Natural killer cell (primary cell): ENCODE data around the gene ALG6. TPM values are rescaled to one million over a fixed set of nuclear protein-coding genes. Genes with fewer than 3 reads are reported as not detected.
A peak's percentile ranks its signal among the peaks of the same experiment; 100 is the strongest.

Source experiments
- ATAC-seq, 3 donors: fragments of 150-1000 bp in 2 of 3; fragments of 200-7000 bp in 1 of 3; cut with Tn5 transposase; 1 replicate in 1 of 3; 2 replicates in 2 of 3; pipeline ENCODE4 v1.10.0; 2021; ENCODE audit warnings: mild to moderate bottlenecking in 2 of 3, moderate library complexity in 2 of 3
- DNase-seq, 2 donors: peaks; one replicate each; pipeline versions ENCODE4 v3.0.0 to v3.0.0-alpha.2; 2013 to 2021; ENCODE audit warnings: mixed read lengths in 1 of 2
- H3K27ac ChIP-seq: one replicate; pipeline ENCODE4 v1.5.1; 2013; ENCODE audit warnings: mild to moderate bottlenecking, low read length
- H3K27me3 ChIP-seq: one replicate; pipeline ENCODE4 v1.6.1; 2013; ENCODE audit warnings: low read length; ENCODE audit not compliant: control insufficient read depth, insufficient read depth
- H3K36me3 ChIP-seq: one replicate; pipeline ENCODE4 v1.6.1; 2013; ENCODE audit warnings: low read length; ENCODE audit not compliant: control insufficient read depth, insufficient read depth
- H3K4me1 ChIP-seq: one replicate; pipeline ENCODE4 v1.6.1; 2013; ENCODE audit warnings: low read length; ENCODE audit not compliant: control insufficient read depth, insufficient read depth
- H3K4me3 ChIP-seq: one replicate; pipeline ENCODE4 v1.5.1; 2013; ENCODE audit warnings: low read length
- H3K9me3 ChIP-seq: one replicate; pipeline ENCODE4 v1.6.1; 2013; ENCODE audit warnings: low read length; ENCODE audit not compliant: control insufficient read depth, insufficient read depth
- H3K27ac Mint-ChIP-seq, 2 donors: one replicate each; pipeline ENCODE4 v1.8.0; 2022; ENCODE audit warnings: mild to moderate bottlenecking in 2 of 2, mixed read lengths in 2 of 2, moderate library complexity in 1 of 2
- H3K27me3 Mint-ChIP-seq, 2 donors: one replicate each; pipeline ENCODE4 v1.8.0; 2022; ENCODE audit warnings: low read depth in 2 of 2, mixed read lengths in 2 of 2
- H3K36me3 Mint-ChIP-seq: one replicate; pipeline ENCODE4 v1.8.0; 2022; ENCODE audit warnings: mixed read lengths
- H3K4me1 Mint-ChIP-seq, 2 donors: one replicate each; pipeline ENCODE4 v1.8.0; 2022; ENCODE audit warnings: mixed read lengths in 2 of 2
- H3K4me3 Mint-ChIP-seq: one replicate; pipeline ENCODE4 v1.8.0; 2022; ENCODE audit warnings: mild to moderate bottlenecking, moderate library complexity, mixed read lengths
- H3K9me3 Mint-ChIP-seq, 2 donors: one replicate each; pipeline ENCODE4 v1.8.0; 2022; ENCODE audit warnings: mixed read lengths in 2 of 2
- CTCF ChIP-seq: fragments of 200-600 bp; IDR thresholded peaks from one replicate; pipeline ENCODE4 v1.8.0; 2022; ENCODE audit warnings: antibody characterized with exemption
- WGBS: methylation state at CpG from one replicate; pipeline ENCODE4 v1.1.7; 2013; ENCODE audit warnings: missing lambda C conversion rate; ENCODE audit not compliant: insufficient coverage; 5-methylcytosine and 5-hydroxymethylcytosine counted together
- intact Hi-C: fragments of 100-400 bp; cut with micrococcal nuclease; formaldehyde crosslinking; loops from one replicate; pipeline ENCODE4 v1.14.2; 2022
- total RNA-seq, 4 donors: library from RNA; stranded (reverse); fragments of 120-200 nt in 1 of 4; gene quantifications; one replicate each; pipeline versions ENCODE4 v1.2.3 to v1.2.4, GENCODE V29; 2013 to 2022

The ALG6 gene
- total RNA-seq, 3 donors from 2014 or later (not counting 1 experiment from before 2014, with no cell fraction given): 21.3 to 28.0 (median 23.4) TPM

- intact Hi-C loops: no loop called here
- Mint-ChIP-seq H3K27ac (no peak overlapping the region), H3K9me3 (no peaks in the 10 kb centered on the region), H3K36me3 (no peaks in the 10 kb centered on the region), H3K4me1 (peaks cover 6 to 7% of the 10 kb centered on the region in 2 donors), H3K4me3 (no peak overlapping the region), H3K27me3 (peaks cover 21 to 37% of the 10 kb centered on the region in 2 donors)
- Histone ChIP-seq H3K9me3 (no peaks in the 10 kb centered on the region), H3K4me1 (peaks cover 6% of the 10 kb centered on the region), H3K27ac (no peak overlapping the region), H3K36me3 (no peaks in the 10 kb centered on the region), H3K27me3 (peaks cover 4% of the 10 kb centered on the region), H3K4me3 (no peak overlapping the region)
- no peak for ATAC-seq
- TF ChIP-seq CTCF: no peak
- DNase-seq: no peak
- no CpG with 5 or more reads among the region's 1 CpG for WGBS
These were observed 4.8 kb upstream of the ALG6 start for GRCh38 chr1:63362578-63362977.

GRCh38 chr1:63363014-63363413 is 4.4 kb upstream of the ALG6 start:
- Mint-ChIP-seq H3K4me1 (peaks cover 10 to 11% of the 10 kb centered on the region in 2 donors), H3K36me3 (no peaks in the 10 kb centered on the region), H3K4me3 (no peak overlapping the region), H3K27ac (no peak overlapping the region), H3K27me3 (peaks cover 21 to 37% of the 10 kb centered on the region in 2 donors), H3K9me3 (no peaks in the 10 kb centered on the region)
- DNase-seq (no peak), ATAC-seq (no peak)
- H3K27me3 ChIP-seq: peaks cover 4% of the 10 kb centered on the region
- intact Hi-C loops: no loop called here
- 89% methylated on average over 4 of the region's 5 CpGs for WGBS
- no peaks in the 10 kb centered on the region for H3K36me3 ChIP-seq
- H3K4me3 ChIP-seq: no peak overlapping the region
- TF ChIP-seq CTCF: no peak
- H3K27ac ChIP-seq: no peak overlapping the region
- peaks cover 9% of the 10 kb centered on the region for H3K4me1 ChIP-seq
- H3K9me3 ChIP-seq: no peaks in the 10 kb centered on the region

GRCh38 chr1:63366908-63367214 is 566 bp upstream of the ALG6 start:
- Mint-ChIP-seq H3K27ac (peak overlapping the region; percentile 76 to 83), H3K9me3 (no peaks in the 10 kb centered on the region), H3K27me3 (peaks cover 0 to 14% of the 10 kb centered on the region in 2 donors), H3K36me3 (peaks cover 7% of the 10 kb centered on the region), H3K4me1 (peaks cover 17 to 22% of the 10 kb centered on the region in 2 donors), H3K4me3 (peak overlapping the region; percentile 92)
- peaks cover 4% of the 10 kb centered on the region for H3K27me3 ChIP-seq
- no peak for TF ChIP-seq CTCF
- peak overlapping the region; percentile 67 for H3K27ac ChIP-seq
- 98% methylated on average over 7 of the region's 7 CpGs for WGBS
- peak overlapping the region; percentile 45 for H3K4me3 ChIP-seq
- no peak for ATAC-seq
- DNase-seq: no peak
- intact Hi-C loops: loop anchor here (2.0 to 5.0 kb wide), 4 partner anchors 156 to 930 kb away; partner anchors contain the start of genes EFCAB7, ITGB3BP, PGM1 and USP1
- peaks cover 15% of the 10 kb centered on the region for H3K4me1 ChIP-seq
- H3K36me3 ChIP-seq: peaks cover 7% of the 10 kb centered on the region
- no peaks in the 10 kb centered on the region for H3K9me3 ChIP-seq

GRCh38 chr1:63368131-63368530 is 704 bp downstream of the ALG6 start:
- H3K36me3 Mint-ChIP-seq: peaks cover 7% of the 10 kb centered on the region
- no peak for TF ChIP-seq CTCF
- no peak for ATAC-seq
- H3K27me3 Mint-ChIP-seq: peaks cover 0 to 1% of the 10 kb centered on the region in 2 donors
- peak overlapping the region; percentile 68 to 83 for H3K27ac Mint-ChIP-seq
- no peaks in the 10 kb centered on the region for H3K9me3 ChIP-seq
- peak overlapping the region; percentile 95 for H3K4me3 ChIP-seq
- WGBS: 12% methylated on average over 10 of the region's 10 CpGs
- peak overlapping the region; percentile 82 for H3K27ac ChIP-seq
- H3K36me3 ChIP-seq: peaks cover 10% of the 10 kb centered on the region
- no peaks in the 10 kb centered on the region for H3K9me3 Mint-ChIP-seq
- peaks cover 15% of the 10 kb centered on the region for H3K4me1 ChIP-seq
- peaks cover 17 to 25% of the 10 kb centered on the region in 2 donors for H3K4me1 Mint-ChIP-seq
- peak overlapping the region; percentile 92 for H3K4me3 Mint-ChIP-seq
- H3K27me3 ChIP-seq: peaks cover under 1% of the 10 kb centered on the region
- peak in 1 of 2 donors; percentile 36 for DNase-seq
- intact Hi-C loops: loop anchor here (5.0 kb wide), 3 partner anchors 224 to 931 kb away; partner anchors contain the start of genes PGM1 and USP1
